ENCODE data around the gene RALGAPA2.

Gene RALGAPA2

DNA sequence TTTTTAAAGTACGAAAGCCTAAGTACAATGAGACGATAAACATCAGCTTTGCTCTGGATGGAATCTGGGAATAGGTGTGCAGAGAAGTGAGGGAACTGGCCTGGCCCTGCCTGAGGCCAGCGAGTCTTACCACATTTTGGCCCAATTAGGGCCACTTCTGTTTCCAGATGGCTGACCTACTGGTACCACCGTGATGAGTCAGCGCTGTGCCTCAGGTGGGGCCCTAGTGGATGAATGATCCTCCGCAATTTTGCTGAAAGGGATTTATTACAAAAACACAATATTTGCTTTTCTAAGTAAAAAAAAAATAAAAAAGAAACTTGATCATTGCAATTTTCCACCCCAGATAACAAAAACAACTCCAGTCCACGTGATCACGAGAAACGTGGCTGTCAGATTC, 322.1 kb downstream of the RALGAPA2 start:
- no peak overlapping the region for H3K27ac ChIP-seq
- TF ChIP-seq ZFX (IDR thresholded peaks at IDR 0.05; ENCODE audit: borderline replicate concordance) = no peak
- TF ChIP-seq, protein P1, sequence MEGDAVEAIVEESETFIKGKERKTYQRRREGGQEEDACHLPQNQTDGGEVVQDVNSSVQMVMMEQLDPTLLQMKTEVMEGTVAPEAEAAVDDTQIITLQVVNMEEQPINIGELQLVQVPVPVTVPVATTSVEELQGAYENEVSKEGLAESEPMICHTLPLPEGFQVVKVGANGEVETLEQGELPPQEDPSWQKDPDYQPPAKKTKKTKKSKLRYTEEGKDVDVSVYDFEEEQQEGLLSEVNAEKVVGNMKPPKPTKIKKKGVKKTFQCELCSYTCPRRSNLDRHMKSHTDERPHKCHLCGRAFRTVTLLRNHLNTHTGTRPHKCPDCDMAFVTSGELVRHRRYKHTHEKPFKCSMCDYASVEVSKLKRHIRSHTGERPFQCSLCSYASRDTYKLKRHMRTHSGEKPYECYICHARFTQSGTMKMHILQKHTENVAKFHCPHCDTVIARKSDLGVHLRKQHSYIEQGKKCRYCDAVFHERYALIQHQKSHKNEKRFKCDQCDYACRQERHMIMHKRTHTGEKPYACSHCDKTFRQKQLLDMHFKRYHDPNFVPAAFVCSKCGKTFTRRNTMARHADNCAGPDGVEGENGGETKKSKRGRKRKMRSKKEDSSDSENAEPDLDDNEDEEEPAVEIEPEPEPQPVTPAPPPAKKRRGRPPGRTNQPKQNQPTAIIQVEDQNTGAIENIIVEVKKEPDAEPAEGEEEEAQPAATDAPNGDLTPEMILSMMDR (IDR thresholded peaks at IDR 0.05) = no peak

DNA sequence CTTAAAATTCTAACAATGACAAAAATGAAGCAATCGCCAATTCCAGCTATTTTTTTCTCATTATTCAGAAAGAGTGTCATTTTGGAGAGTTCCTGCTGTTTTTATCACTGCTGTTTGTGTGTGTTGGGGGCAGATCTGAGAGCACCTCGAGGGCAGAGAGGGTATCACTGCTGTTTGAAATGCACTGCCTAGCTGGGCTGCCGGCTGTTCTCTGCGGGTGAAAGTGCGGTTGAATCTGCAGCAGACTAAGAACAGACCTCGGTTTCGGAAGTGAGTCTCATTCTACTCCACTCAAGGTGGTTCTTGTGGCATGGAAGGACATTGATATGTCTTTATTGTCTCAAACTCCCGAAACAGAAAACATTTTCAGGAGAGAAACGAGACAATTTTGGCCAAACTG, 326.3 kb downstream of the RALGAPA2 start:
- H3K27ac ChIP-seq = no peak overlapping the region
- TF ChIP-seq, protein P1 (IDR thresholded peaks at IDR 0.05) = no peak
- no peak for TF ChIP-seq ZFX (IDR thresholded peaks at IDR 0.05; ENCODE audit: borderline replicate concordance)

DNA sequence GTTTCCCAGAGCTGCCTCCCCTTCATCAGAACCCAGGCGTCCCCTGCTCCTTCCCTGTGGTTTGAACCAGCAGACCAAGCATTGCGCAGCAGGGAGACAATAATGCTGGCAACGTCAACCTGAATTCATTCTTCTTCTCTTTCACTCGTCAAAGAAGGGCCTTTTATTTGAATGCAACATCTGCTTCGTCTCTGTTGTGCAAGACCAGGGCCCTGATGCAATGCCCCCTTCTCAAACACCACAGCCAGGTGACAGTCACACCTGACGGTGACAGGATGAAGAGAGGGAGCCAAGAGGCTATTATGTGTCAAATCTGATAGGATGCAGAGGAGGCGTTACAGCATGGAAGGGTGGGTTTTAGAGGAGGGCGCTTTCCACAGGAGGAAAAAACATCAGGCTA, 336.6 kb downstream of the RALGAPA2 start:
- TF ChIP-seq ZFX (IDR thresholded peaks at IDR 0.05; ENCODE audit: borderline replicate concordance) = no peak
- TF ChIP-seq, protein P1 (IDR thresholded peaks at IDR 0.05) = no peak
- no peak overlapping the region for H3K27ac ChIP-seq

DNA sequence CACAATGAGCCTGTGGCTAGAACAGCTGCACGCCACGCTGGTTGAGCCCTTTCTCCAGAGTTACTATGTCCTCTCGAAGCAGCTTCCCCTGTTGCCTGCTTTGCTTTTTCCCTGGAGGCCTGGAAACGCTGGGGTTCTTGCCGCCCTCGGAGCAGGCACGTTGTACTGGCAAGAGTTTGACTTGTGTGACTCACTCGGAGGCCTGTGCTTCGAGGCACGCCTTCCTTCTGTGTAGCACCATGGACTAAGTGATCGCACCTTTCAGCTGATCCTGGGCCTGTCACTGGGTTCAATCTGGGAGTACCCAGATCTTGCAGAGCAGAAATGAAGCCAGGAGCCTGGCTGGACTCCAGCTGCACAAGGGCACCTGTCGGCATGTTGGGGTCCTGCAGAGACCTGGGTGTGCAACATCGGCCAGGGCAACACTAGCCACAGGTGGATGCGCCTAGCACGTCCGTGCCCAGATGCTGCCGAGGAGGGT, 339.3 kb downstream of the RALGAPA2 start:
- no peak overlapping the region for H3K27ac ChIP-seq
- TF ChIP-seq, protein P1 (IDR thresholded peaks at IDR 0.05) = no peak
- TF ChIP-seq ZFX (IDR thresholded peaks at IDR 0.05; ENCODE audit: borderline replicate concordance) = no peak

DNA sequence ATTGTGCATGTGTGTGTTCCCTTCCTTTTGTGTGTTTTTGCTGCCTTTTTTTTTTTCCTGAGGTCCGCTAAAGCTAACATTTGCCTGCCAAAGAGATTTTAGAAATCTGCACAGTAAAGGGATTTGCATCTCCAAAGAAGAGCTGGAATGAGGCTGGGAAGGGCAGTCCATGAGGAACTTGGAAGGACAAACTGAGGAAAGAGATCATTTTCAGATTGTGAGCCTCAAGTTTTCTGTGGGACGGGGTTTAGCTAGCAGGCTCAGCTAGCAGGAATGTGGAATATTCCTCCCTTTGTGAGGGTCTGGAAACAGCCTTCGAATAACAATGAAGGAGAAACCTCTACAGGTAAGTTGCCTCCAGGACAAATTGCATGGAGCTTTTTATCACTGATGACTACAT, 340.8 kb downstream of the RALGAPA2 start:
- no peak overlapping the region for H3K27ac ChIP-seq
- no peak for TF ChIP-seq ZFX (IDR thresholded peaks at IDR 0.05; ENCODE audit: borderline replicate concordance)
- TF ChIP-seq, protein P1 (IDR thresholded peaks at IDR 0.05) = no peak

DNA sequence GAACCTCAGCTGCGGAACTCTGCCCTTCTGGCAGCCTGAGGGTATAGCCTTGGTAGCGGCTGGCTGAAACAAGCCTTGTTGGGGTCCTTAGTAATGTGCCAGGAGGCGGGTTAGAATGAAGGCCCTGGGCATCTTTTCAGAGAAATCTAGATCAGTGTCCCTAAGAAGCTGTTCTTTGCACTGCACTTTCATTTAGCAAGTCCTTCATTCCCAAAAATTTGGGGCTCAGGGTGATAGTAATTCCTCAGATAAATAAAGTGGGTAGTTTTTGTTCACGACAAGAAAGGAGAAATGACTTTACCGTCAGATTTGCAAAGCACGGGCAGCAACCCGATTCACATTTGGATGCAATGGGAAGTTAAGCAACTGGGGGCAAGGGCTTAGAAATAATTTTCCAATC, 341.4 kb downstream of the RALGAPA2 start:
- no peak for TF ChIP-seq ZFX (IDR thresholded peaks at IDR 0.05; ENCODE audit: borderline replicate concordance)
- TF ChIP-seq, protein P1 (IDR thresholded peaks at IDR 0.05) = no peak
- no peak overlapping the region for H3K27ac ChIP-seq

DNA sequence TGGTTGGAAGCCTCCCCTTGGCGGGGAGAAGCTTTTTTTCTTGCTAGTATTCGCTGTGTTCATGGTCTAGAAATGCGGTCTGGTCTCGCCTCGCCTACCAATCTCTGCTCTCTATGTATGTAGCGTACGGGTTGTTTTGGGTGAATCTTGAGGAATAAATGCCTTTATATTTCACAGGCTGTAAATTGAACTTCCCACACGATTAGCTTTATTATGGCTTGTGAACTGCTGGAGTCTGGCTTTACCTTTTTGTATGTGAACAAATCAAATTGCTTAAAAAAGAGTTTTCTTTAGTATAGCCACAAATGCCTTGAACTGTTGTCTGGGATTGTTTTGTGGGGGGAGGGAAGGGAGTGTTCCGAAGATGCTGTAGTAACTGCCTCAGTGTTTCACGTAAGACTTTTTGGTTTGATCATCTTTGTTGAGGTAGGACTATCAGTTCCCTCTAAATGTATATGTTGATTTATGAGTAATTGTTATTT, 342.3 kb downstream of the RALGAPA2 start:
- TF ChIP-seq, protein P1 (IDR thresholded peaks at IDR 0.05) = no peak
- TF ChIP-seq ZFX (IDR thresholded peaks at IDR 0.05; ENCODE audit: borderline replicate concordance) = no peak
- no peak overlapping the region for H3K27ac ChIP-seq
